Endodermal cell (in vitro differentiated cells): ENCODE results near the gene MORN1. TPM values are rescaled to one million over a fixed set of nuclear protein-coding genes. Genes with fewer than 3 reads are reported as not detected.

Experiments
- DNase-seq: peaks from one replicate; pipeline ENCODE4 v3.0.0-alpha.2; 2017
- H3K27ac ChIP-seq: 2 replicates; pipeline ENCODE4 v1.5.1; 2013; ENCODE audit warnings: mild to moderate bottlenecking, low read depth, low read length, moderate library complexity
- H3K27me3 ChIP-seq: 2 replicates; pipeline ENCODE4 v1.6.1; 2013; ENCODE audit warnings: mild to moderate bottlenecking, low read length, moderate library complexity; ENCODE audit not compliant: insufficient read depth, control insufficient read depth, poor library complexity, severe bottlenecking
- H3K36me3 ChIP-seq: 2 replicates; pipeline ENCODE4 v1.7.0; 2013; ENCODE audit warnings: mild to moderate bottlenecking, low read length, moderate library complexity; ENCODE audit not compliant: control insufficient read depth, insufficient read depth
- H3K4me1 ChIP-seq: one replicate; pipeline ENCODE4 v1.7.0; 2013; ENCODE audit warnings: low read length; ENCODE audit not compliant: control insufficient read depth, insufficient read depth
- H3K4me3 ChIP-seq: 2 replicates; pipeline ENCODE4 v1.5.1; 2013; ENCODE audit warnings: mild to moderate bottlenecking, low read length, moderate library complexity
- H3K9ac ChIP-seq: 2 replicates; pipeline ENCODE4 v1.6.1; 2013; ENCODE audit warnings: mild to moderate bottlenecking, low read length, moderate library complexity; ENCODE audit not compliant: poor library complexity, severe bottlenecking; ENCODE audit errors: extremely low read depth
- H3K9me3 ChIP-seq: 2 replicates; pipeline ENCODE4 v1.6.1; 2013; ENCODE audit warnings: mild to moderate bottlenecking, low read length, moderate library complexity; ENCODE audit not compliant: control insufficient read depth
- H3K27ac Mint-ChIP-seq: 2 replicates; pipeline ENCODE4 v1.8.0; 2020; ENCODE audit warnings: mixed read lengths
- H3K27me3 Mint-ChIP-seq: 2 replicates; pipeline ENCODE4 v1.8.0; 2021; ENCODE audit warnings: mild to moderate bottlenecking, mixed read lengths; ENCODE audit not compliant: insufficient read depth
- H3K36me3 Mint-ChIP-seq: 2 replicates; pipeline ENCODE4 v1.8.0; 2020; ENCODE audit warnings: low read depth, mixed read lengths
- H3K4me1 Mint-ChIP-seq: 2 replicates; pipeline ENCODE4 v1.8.0; 2020; ENCODE audit warnings: mixed read lengths
- H3K4me3 Mint-ChIP-seq: 2 replicates; pipeline ENCODE4 v1.8.0; 2020; ENCODE audit warnings: mild to moderate bottlenecking, moderate library complexity, mixed read lengths
- H3K9me3 Mint-ChIP-seq: 2 replicates; pipeline ENCODE4 v1.8.0; 2020; ENCODE audit warnings: mild to moderate bottlenecking, mixed read lengths
- WGBS, 2 experiments: methylation state at CpG; one replicate each; pipeline versions ENCODE4 v1.1.5 to v1.1.7; 2013; ENCODE audit warnings: missing lambda C conversion rate in 2 of 2, mixed read lengths in 1 of 2; ENCODE audit not compliant: insufficient coverage in 1 of 2, insufficient read length in 1 of 2; 5-methylcytosine and 5-hydroxymethylcytosine counted together
- total RNA-seq, 2 donors: library from RNA; stranded (reverse); fragmentation: NEBNext Ultra II Directional in 1 of 2; extraction: Animal tissue kit (Norgen Biotek cat#: 25700) in 1 of 2; gene quantifications; 2 replicates in 1 of 2; 3 replicates in 1 of 2; pipeline ENCODE4 v1.2.1, GENCODE V29; 2021
- TF ChIP-seq, protein P1 (sequence below): fragments of 200-600 bp; sonication (generic); conservative IDR thresholded peaks from 2 replicates; pipeline ENCODE4 v1.5.0; 2021; ENCODE audit warnings: antibody characterized with exemption, mild to moderate bottlenecking

MORN1 gene
- total RNA-seq, 2 donors from 2014 or later, result 21.3 to 24.9 TPM

DNA sequence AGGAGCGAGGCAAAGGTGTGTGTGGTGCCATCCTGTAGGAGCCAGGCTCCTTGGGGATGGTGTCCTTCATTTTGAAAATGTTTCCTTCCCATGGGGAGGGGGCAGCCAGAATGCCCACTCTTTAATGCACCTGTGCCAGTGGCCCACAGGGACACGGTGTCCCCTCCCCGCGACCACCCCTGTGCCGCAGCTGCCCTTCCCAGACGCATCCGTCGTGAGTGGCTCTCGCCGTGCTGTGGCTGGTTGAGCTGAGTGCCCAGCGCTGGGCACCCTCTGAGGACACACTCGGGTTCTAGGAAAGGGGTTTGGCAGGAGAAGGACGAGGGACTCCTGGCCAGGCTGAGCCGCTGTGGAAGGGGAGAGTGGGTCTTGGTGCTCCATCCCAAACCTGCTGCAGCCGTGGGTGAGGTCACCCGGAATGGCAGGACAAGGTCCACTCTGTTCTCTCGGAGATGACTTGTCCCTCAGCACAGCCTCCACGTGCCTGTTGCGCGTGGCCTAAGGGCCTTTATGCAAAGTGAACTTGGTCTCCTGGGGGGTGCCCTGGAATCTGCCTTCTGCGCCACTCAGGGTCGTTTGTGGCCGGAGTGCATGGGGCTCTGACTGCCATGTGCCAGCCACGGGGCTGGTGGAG lies 88.9 kb downstream of the MORN1 start:
- Mint-ChIP-seq H3K27ac (no peak overlapping the region), H3K4me3 (no peak overlapping the region), H3K9me3 (no peaks in the 10 kb centered on the region), H3K27me3 (no peaks in the 10 kb centered on the region), H3K36me3 (peaks cover 28% of the 10 kb centered on the region), H3K4me1 (no peaks in the 10 kb centered on the region)
- Histone ChIP-seq H3K27me3 (no peaks in the 10 kb centered on the region), H3K4me1 (no peaks in the 10 kb centered on the region), H3K4me3 (no peak overlapping the region), H3K36me3 (peaks cover 19% of the 10 kb centered on the region), H3K27ac (no peak overlapping the region), H3K9me3 (no peaks in the 10 kb centered on the region), H3K9ac (no peak overlapping the region)
- no peak for DNase-seq
- TF ChIP-seq, protein P1, sequence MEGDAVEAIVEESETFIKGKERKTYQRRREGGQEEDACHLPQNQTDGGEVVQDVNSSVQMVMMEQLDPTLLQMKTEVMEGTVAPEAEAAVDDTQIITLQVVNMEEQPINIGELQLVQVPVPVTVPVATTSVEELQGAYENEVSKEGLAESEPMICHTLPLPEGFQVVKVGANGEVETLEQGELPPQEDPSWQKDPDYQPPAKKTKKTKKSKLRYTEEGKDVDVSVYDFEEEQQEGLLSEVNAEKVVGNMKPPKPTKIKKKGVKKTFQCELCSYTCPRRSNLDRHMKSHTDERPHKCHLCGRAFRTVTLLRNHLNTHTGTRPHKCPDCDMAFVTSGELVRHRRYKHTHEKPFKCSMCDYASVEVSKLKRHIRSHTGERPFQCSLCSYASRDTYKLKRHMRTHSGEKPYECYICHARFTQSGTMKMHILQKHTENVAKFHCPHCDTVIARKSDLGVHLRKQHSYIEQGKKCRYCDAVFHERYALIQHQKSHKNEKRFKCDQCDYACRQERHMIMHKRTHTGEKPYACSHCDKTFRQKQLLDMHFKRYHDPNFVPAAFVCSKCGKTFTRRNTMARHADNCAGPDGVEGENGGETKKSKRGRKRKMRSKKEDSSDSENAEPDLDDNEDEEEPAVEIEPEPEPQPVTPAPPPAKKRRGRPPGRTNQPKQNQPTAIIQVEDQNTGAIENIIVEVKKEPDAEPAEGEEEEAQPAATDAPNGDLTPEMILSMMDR, result no peak
- 95 to 99% methylated on average over 19 to 24 of the region's 24 CpGs for whole genome bisulfite sequencing, 2 experiments

DNA sequence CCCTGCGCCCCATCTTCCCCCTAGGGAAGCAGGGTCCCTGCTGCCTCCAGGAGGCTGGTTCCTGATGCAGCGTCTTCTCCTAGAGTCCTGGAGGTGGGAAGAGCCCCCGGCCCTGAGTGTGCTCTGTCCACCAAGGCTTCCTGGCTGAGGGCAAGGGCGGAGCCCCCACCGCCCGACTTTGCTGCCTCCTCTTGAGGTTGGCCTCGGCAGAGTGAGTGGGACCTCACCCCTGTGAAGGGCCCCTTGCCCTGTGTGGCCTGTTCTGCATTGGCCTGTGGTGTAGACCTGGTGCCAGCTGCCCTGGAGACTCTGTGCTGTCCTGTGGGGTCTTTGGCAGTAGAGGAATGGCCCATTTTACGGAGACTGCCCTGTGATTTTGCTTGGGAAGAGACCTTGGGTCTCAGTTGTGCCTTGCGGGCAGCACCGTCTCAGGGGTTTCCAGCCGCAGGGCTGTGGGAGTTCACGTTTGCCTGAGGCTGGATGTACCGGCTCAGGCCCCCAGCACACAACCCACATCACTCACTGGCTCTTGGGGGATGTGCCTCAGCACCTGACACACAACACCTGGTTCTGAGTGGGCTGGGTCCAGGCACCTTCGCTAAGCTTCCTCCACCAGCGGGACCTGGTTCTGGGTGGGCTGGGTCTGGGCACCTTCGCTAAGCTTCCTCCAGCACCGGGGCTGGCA lies 89.6 kb downstream of the MORN1 start:
- H3K27ac ChIP-seq, result no peak overlapping the region
- no peak overlapping the region for H3K27ac Mint-ChIP-seq
- peaks cover 15% of the 10 kb centered on the region for H3K36me3 ChIP-seq
- H3K4me1 ChIP-seq, result no peaks in the 10 kb centered on the region
- H3K9me3 Mint-ChIP-seq, result no peaks in the 10 kb centered on the region
- TF ChIP-seq, protein P1, result no peak
- H3K36me3 Mint-ChIP-seq, result peaks cover 24% of the 10 kb centered on the region
- no peak overlapping the region for H3K9ac ChIP-seq
- no peak overlapping the region for H3K4me3 Mint-ChIP-seq
- H3K27me3 Mint-ChIP-seq, result no peaks in the 10 kb centered on the region
- no peaks in the 10 kb centered on the region for H3K9me3 ChIP-seq
- H3K4me1 Mint-ChIP-seq, result no peaks in the 10 kb centered on the region
- no peaks in the 10 kb centered on the region for H3K27me3 ChIP-seq
- DNase-seq, result no peak
- WGBS, 2 experiments, result 94 to 97% methylated on average over 11 to 17 of the region's 17 CpGs
- no peak overlapping the region for H3K4me3 ChIP-seq

DNA sequence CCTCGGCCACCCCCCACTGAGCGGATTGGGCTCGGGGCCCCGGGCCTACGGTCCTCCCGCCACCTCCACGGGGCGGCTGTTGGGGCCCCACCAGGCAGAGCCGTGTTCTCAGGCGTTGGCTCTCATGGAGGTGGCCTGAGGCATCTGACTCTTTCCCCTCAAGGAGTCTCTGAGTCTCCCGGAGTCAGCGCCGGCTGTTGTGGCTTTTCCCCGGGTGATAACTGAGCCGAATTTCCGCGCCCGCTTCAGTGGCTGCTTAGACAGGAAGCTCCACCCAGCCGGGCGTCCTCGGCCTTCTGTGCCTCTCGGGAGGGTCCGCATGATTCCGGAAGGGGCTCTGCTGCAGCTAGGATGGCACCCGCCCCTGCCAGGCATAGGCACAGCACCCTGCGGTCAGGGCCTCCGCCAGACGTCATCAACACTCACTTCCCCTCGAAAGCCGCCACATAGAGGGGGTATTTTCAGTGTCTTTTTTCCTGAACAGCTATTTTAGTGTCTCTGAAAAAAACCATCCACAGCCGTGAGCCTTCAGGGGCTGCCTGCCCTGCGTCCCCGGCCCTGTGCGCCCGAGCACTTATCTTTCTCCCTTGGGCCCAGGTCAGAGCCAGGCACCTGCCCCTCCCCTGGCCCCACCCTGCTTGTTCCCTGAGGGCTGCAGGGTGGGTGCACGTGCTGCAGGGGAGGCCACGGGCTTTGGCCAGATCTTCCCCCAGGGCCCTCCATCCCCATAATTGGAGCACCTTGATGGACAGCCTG lies 90.3 kb downstream of the MORN1 start:
- H3K27me3 Mint-ChIP-seq, result no peaks in the 10 kb centered on the region
- DNase-seq, result no peak
- no peak overlapping the region for H3K4me3 ChIP-seq
- TF ChIP-seq, protein P1, result no peak
- no peaks in the 10 kb centered on the region for H3K9me3 Mint-ChIP-seq
- WGBS, 2 experiments, result 93% methylated on average over 25 to 37 of the region's 37 CpGs
- H3K27ac Mint-ChIP-seq, result no peak overlapping the region
- no peaks in the 10 kb centered on the region for H3K27me3 ChIP-seq
- H3K27ac ChIP-seq, result peak overlapping the region; percentile 44
- no peaks in the 10 kb centered on the region for H3K4me1 Mint-ChIP-seq
- peaks cover 28% of the 10 kb centered on the region for H3K36me3 Mint-ChIP-seq
- H3K4me1 ChIP-seq, result no peaks in the 10 kb centered on the region
- no peak overlapping the region for H3K9ac ChIP-seq
- no peak overlapping the region for H3K4me3 Mint-ChIP-seq
- H3K36me3 ChIP-seq, result peaks cover 15% of the 10 kb centered on the region
- no peaks in the 10 kb centered on the region for H3K9me3 ChIP-seq
